Adrenal gland (tissue), 5 donors: Measurements from ENCODE around the gene HOXB7.

ENCODE experiments used
- POLR2A ChIP-seq, 2 donors: fragments of 450-650 bp; IDR thresholded peaks; one replicate each; pipeline ENCODE4 v1.6.1; 2017; ENCODE audit warnings: antibody characterized with exemption in 2 of 2, mild to moderate bottlenecking in 2 of 2, moderate library complexity in 1 of 2
- TF ChIP-seq, protein P1 (sequence below), 6 experiments: fragments of 450-650 bp in 4 of 6; fragments of 200-600 bp in 2 of 6; sonication (generic) in 1 of 6; IDR thresholded peaks; 1 replicate in 5 of 6; 2 replicates in 1 of 6; pipeline versions ENCODE4 v1.5.1 to v1.8.0; 2016 to 2021; ENCODE audit warnings: antibody characterized with exemption in 6 of 6, mild to moderate bottlenecking in 2 of 6, moderate library complexity in 1 of 6
- donor health status: DM: no; HTN: no; CAD: no.

DNA sequence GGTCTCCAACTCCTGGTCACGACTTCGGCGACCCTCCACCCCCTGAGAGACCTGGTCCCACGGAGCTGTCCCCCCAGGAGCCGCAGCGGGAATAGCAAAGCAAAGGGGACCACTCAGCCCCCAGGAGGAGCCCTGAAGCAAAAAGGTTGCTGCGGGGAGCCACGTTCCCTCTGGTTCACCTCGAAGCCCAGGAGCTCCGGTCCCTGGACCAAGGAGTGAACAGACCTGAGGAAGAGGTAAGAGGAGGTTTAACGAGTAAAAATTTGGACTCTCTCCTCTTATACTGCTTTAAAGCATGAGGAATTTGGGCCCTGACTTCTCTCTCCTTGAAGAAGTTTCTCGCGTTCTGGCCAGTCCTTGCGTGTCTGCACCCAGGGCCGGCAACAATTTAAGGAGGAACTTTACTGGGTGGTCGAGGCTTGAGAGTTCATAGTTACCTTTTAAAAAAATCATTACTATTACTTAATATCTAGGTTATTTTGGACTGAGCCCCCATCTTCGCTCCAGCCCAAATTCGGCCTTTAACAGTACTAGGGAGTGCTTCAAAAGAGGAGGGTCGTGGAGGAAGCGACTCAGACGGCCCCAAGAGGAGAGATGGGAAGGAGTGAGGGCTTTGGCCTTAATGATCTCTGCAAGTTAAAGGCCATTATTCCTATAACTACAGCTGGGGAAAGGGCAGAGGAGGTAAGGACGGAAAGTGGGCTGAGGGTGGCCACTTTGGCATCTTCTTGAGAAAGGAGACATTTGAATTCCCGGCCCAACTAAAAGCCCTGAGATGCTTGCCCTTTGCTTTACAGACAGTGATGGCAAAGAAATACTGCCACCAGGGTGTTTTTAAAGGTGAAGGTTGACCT is 32.3 kb upstream of the HOXB7 start:
- TF ChIP-seq POLR2A (IDR thresholded peaks at IDR 0.05), result no peak
- TF ChIP-seq, protein P1, sequence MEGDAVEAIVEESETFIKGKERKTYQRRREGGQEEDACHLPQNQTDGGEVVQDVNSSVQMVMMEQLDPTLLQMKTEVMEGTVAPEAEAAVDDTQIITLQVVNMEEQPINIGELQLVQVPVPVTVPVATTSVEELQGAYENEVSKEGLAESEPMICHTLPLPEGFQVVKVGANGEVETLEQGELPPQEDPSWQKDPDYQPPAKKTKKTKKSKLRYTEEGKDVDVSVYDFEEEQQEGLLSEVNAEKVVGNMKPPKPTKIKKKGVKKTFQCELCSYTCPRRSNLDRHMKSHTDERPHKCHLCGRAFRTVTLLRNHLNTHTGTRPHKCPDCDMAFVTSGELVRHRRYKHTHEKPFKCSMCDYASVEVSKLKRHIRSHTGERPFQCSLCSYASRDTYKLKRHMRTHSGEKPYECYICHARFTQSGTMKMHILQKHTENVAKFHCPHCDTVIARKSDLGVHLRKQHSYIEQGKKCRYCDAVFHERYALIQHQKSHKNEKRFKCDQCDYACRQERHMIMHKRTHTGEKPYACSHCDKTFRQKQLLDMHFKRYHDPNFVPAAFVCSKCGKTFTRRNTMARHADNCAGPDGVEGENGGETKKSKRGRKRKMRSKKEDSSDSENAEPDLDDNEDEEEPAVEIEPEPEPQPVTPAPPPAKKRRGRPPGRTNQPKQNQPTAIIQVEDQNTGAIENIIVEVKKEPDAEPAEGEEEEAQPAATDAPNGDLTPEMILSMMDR (IDR thresholded peaks at IDR 0.05), result no peak
